Fibroblast of gingiva (primary cell): ENCODE data around the gene WDR93.
"Not testable (repeated sequence)": the region's sequence is repeated elsewhere in the genome, so short reads cannot be mapped to it uniquely, and the experiment has no call there.

ENCODE experiments used
- DNase-seq: peaks from one replicate; pipeline ENCODE4 v3.0.0-alpha.2; 2011; ENCODE audit warnings: low read depth

The WDR93 gene

GRCh38 chr15:89770041-89770440 lies 79.4 kb downstream of the WDR93 start:
- DNase-seq = peak; percentile 37

- DNase-seq = peak; percentile 14
These were observed 82.4 kb downstream of the WDR93 start for GRCh38 chr15:89772932-89773583.

- DNase-seq = no peak
These were observed 83.9 kb downstream of the WDR93 start for GRCh38 chr15:89774492-89774891.

- DNase-seq = no peak
These were observed 85.2 kb downstream of the WDR93 start for GRCh38 chr15:89775815-89776214.

GRCh38 chr15:89776274-89777072 lies 85.9 kb downstream of the WDR93 start, which contains the start of gene MESP2:
Gene MESP2, plus strand, starts transcription at chr15:89776332. Its CDS starts 26 bp downstream, at chr15:89776358.
- peak; percentile 71 for DNase-seq

- no peak for DNase-seq
These were observed 86.6 kb downstream of the WDR93 start for GRCh38 chr15:89777073-89777751.

GRCh38 chr15:89777782-89778380 lies 87.3 kb downstream of the WDR93 start:
- no peak for DNase-seq

- no peak for DNase-seq
These were observed 88.2 kb downstream of the WDR93 start for GRCh38 chr15:89778861-89779260.

- DNase-seq = no peak
These were observed 90.0 kb downstream of the WDR93 start for GRCh38 chr15:89780601-89781000.

- DNase-seq = no peak
These were observed 90.4 kb downstream of the WDR93 start for GRCh38 chr15:89781055-89781454.

GRCh38 chr15:89781891-89782618 lies 91.4 kb downstream of the WDR93 start:
- peak; percentile 60 for DNase-seq

- DNase-seq = not testable (repeated sequence)
These were observed 92.0 kb downstream of the WDR93 start for GRCh38 chr15:89782619-89782950.

GRCh38 chr15:89783111-89783860 lies 92.7 kb downstream of the WDR93 start:
- peak; percentile 81 for DNase-seq

GRCh38 chr15:89783861-89784685 lies 93.5 kb downstream of the WDR93 start:
- DNase-seq = no peak

- DNase-seq = no peak
These were observed 94.0 kb downstream of the WDR93 start for GRCh38 chr15:89784686-89784960.

- no peak for DNase-seq
These were observed 94.6 kb downstream of the WDR93 start for GRCh38 chr15:89785064-89785773.

GRCh38 chr15:89785774-89786140 lies 95.1 kb downstream of the WDR93 start:
- no peak for DNase-seq

- DNase-seq = no peak
These were observed 97.3 kb downstream of the WDR93 start for GRCh38 chr15:89787944-89788343.

GRCh38 chr15:89788585-89788984 lies 98.0 kb downstream of the WDR93 start:
- DNase-seq = not testable (repeated sequence)

- DNase-seq = no peak
These were observed 99.6 kb downstream of the WDR93 start for GRCh38 chr15:89790206-89790605.
